AG20443 (cell line): ENCODE results near the gene RNASE1.

ENCODE experiments used
- DNase-seq: peaks from one replicate; pipeline ENCODE4 v3.0.0; 2012; ENCODE audit warnings: low spot score, mixed read lengths

RNASE1 gene

DNA sequence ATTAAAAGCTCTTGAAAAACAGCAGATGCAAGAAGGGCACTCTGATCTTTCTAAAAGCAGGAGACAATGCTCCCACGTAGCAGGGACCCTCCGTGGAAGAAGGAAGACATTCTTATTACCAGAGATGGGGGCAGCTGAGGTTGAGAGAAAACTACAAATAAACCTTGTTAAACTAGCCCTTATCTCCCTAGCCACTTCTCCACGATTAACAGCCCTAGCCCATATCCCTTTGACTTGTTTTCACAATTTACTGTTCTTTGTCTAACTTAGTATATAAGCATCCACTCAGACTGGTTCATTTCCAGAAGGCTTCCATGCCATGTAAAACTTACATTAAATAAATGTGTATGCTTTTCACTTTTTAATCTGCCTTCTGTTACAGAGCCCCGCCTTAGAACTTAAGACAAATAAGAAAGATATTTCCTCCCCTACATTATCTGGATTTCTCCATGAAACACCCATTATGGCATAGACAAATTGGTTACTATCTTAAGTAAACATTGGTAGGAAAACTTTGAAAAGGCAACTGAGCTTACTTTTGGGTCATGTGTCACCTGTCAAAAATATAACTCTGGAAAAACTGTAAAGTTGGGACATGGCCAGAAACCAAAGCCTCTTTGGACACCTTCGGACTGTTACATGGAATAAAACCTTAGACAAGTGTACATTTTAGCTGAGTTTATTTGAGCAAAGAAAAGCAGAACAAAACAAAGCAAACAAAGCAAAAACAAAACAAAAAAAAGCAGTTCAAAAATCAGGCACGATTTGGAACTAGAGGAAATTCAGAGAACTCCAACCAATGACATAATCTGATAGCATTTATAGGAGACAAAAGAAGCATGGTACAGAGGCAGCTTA, 4.9 kb upstream of the RNASE1 start:
- no peak for DNase-seq

DNA sequence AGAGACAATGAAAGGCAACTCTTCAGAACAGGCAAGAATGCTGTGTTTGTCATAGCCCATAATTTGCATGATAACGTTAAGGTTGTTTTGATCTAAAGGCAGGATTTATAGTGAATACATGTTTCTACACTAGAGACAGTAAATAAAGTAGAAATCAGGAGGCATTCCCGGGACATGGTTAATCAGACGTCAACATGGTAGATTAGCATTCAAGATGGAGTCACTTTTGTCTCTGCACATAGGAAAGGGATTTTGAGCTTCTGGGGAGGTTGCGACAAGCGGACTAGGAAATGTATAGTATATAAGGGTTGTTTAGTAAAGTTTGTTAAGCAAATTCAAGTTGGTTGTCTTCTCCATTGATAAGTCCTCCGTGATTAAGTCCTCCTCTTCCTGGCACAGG, 2.8 kb upstream of the RNASE1 start:
- no peak for DNase-seq

- no peak for DNase-seq
These were observed 579 bp upstream of the RNASE1 start for GRCh38 chr14:20803223-20803622.

- DNase-seq: no peak
These were observed 918 bp downstream of the RNASE1 start for GRCh38 chr14:20801726-20802125.

GRCh38 chr14:20799892-20800544, 2.6 kb downstream of the RNASE1 start:
- no peak for DNase-seq

GRCh38 chr14:20799456-20799891, 3.2 kb downstream of the RNASE1 start:
- DNase-seq: no peak

GRCh38 chr14:20798932-20799331, 3.7 kb downstream of the RNASE1 start:
- no peak for DNase-seq

DNA sequence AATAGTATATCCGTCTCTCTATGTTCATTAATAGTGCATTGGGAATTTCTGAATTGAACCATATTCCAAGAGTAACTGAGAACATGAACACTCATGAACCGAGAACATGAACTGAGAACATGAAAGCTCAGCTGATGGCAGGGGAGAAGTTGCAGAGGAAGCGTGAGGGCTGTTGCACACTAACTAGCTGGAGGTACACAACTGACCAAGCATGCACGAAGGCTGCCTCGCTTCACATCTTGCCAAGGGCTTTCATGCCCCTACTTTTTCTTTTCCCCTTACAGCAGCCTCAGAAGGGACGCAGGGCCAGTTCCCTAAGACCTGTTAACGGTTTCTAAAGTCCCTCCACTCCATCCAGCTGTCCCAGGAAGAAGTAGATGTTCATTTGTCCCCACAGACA, 4.3 kb downstream of the RNASE1 start:
- no peak for DNase-seq

DNA sequence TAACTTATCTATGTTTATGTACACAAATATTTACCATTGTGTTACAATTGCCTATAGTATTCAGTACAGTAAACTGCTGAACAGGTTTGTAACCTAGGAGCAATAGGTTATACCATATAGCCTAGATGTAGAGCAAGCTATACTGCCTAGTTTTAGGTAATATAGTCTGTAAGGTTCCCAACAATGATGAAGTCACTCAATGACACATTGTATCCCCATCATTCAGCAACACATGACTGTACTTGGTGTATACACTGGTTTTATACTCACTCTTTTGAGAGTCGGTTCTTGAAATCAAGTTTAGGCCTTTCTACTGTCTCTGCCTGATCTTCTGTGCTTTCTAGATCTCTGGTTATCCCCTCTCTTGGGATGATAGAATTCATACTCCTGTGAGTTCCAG, 5.5 kb downstream of the RNASE1 start:
- DNase-seq: no peak

- DNase-seq: no peak
These were observed 7.8 kb downstream of the RNASE1 start for GRCh38 chr14:20794644-20795369.

- DNase-seq: no peak
These were observed 10.1 kb downstream of the RNASE1 start for GRCh38 chr14:20792556-20792955.

DNA sequence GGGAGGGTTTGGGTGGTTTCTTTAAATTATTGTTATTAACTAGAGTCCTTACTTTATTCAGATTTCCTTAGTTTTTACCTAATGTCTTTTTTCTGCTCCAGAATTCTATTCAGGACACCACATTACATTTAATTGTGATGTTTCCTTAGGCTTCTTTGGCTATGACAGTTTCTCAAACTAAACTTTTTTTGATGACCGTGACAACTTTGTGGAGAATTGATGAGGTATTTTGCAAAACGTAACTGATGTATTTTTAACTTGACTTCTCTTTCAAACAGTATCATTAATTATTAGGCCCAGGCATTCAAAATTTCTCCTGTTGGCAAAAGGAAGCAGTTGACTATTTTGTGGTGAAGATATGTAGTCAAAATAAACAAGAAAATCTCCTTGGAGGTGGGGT, 11.0 kb downstream of the RNASE1 start:
- DNase-seq: no peak

DNA sequence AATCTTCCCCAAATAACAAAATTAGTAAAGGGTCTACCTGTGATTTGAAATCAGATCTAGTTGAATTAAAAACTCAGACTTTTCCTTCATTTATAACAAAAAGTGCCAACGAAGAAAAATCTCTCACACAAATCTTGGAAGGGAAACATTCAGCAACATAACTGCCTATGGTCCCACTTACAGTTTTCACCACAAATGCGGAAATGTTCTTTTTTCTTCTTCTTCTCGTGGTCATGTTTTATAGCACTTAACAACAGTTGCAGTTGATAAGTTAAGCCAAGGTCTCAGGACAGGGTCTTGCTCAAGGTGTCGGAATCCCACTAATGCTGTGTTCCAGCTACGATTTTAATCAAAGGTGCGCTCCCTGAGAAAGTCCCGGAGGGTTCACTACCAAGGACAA, 11.5 kb downstream of the RNASE1 start:
- DNase-seq: no peak

GRCh38 chr14:20790464-20791116, 12.1 kb downstream of the RNASE1 start:
- DNase-seq: no peak

- no peak for DNase-seq
These were observed 13.3 kb downstream of the RNASE1 start for GRCh38 chr14:20789230-20789813.

- DNase-seq: no peak
These were observed 15.6 kb downstream of the RNASE1 start for GRCh38 chr14:20787025-20787424.

GRCh38 chr14:20782280-20782890, 20.3 kb downstream of the RNASE1 start:
- no peak for DNase-seq

DNA sequence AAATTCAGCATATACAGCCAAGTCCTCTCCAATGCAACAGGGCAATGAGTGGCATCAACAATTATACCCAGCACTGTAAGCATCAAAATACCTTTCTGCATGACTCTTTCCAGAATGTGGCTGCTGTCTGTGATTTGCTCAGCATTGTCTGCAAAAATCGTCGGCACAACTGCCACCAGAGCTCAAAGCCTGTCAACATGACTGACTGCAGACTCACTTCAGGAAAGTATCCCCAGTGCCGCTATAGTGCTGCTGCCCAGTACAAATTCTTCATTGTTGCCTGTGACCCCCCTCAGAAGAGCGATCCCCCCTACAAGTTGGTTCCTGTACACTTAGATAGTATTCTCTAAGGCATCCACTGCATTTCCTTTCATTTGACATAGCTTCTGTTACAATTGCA, 20.8 kb downstream of the RNASE1 start:
- DNase-seq: no peak

DNA sequence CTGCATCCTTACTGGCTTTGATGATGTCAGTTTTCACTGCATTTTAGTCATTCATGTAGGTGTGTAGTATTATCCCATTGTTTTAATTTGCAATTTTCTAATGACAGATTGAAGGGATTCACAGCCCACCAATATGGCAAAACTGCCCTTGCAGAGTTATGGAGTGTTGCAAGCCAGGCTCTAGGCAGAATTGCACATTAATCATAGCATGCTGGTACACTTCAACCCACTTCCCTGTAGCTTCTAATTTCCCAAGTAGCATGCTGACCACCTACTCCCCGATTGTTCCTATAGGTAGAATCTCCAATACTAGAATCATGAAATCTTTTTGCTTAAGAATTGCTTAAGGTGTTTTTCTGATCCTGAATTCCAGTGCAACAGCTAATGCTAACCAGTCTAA, 26.7 kb downstream of the RNASE1 start:
- no peak for DNase-seq

- DNase-seq: no peak
These were observed 27.6 kb downstream of the RNASE1 start for GRCh38 chr14:20775043-20775442.

DNA sequence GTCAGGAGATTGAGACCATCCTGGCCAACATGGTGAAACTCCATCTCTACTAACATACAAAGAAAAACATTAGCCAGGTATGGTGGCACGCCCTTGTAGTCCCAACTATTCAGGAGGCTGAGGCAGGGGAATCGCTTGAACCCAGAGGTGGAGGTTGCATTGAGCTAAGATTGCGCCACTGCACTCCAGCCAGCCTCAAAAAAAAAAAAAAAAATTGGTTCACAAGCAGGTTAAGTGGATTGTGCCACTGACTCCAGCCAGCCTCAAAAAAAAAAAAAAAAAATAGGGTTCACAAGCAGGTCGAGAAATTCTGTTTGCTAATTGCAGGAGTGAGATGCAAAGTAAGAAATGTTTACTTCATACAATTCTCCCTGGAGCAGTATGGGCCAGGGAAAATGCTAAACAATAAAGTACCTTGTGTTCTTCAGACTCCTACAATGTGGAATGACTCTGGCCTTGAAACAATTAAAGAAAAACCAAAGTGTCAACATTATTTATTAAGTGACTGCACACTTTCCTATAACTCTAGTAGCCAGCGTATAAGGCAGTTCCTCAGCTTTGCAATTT, 28.3 kb downstream of the RNASE1 start:
- no peak for DNase-seq
